ENCODE measurements around the gene CD300LF. TPM values are rescaled to one million over a fixed set of nuclear protein-coding genes. Genes with fewer than 3 reads are reported as not detected.

Gene CD300LF
- polyA plus RNA-seq, 1 donor (not counting 4 experiments of a cell fraction or from before 2014, with no cell fraction given), result not detected

GRCh38 chr17:74748529-74749278 is 36.0 kb upstream of the CD300LF start, which contains the start of gene NHERF1:
TSS of gene NHERF1 (plus strand) at chr17:74748628. CDS start at chr17:74748847, 219 bp downstream.
- Histone ChIP-seq H3K27me3 (ENCODE audit: control insufficient read depth, extremely low read depth, insufficient read depth, low read length) (no peaks in the 10 kb centered on the region), H3K4me2 (ENCODE audit: control insufficient read depth, extremely low read depth, insufficient read depth, low read depth, low read length) (peak within 1 kb of the TSS; percentile 95), H3K9ac (ENCODE audit: control insufficient read depth, extremely low read depth, insufficient read depth, low read length) (peak within 1 kb of the TSS; percentile 73), H3K9me1 (ENCODE audit: control insufficient read depth, extremely low read depth, insufficient read depth, low read length) (peaks cover 5% of the 10 kb centered on the region), H3K27ac (ENCODE audit: control insufficient read depth, insufficient read depth, low read length) (peak within 1 kb of the TSS; percentile 58), H3K79me2 (ENCODE audit: control insufficient read depth, insufficient read depth, low read length) (peaks cover 48% of the 10 kb centered on the region), H3K36me3 (ENCODE audit: control insufficient read depth in 2 of 2, extremely low read depth in 1 of 2, insufficient read depth in 2 of 2, low read length in 2 of 2) (no peaks in the 10 kb centered on the region), H4K20me1 (ENCODE audit: control insufficient read depth, extremely low read depth, insufficient read depth, low read length) (no peaks in the 10 kb centered on the region), H2AFZ (ENCODE audit: control insufficient read depth, low read length) (peak within 1 kb of the TSS; percentile 62), H3K4me3 (ENCODE audit: control insufficient read depth in 2 of 3, extremely low read depth in 1 of 3, insufficient read depth in 2 of 3, low read depth in 1 of 3, low read length in 3 of 3) (peak within 1 kb of the TSS; percentile 81 to 93 (median 88)), H3K4me1 (ENCODE audit: control insufficient read depth, extremely low read depth, insufficient read depth, low read length) (peaks cover 20% of the 10 kb centered on the region), H3K9me3 (ENCODE audit: control insufficient read depth, low read depth, low read length) (no peaks in the 10 kb centered on the region)
- dilution Hi-C loops (cut with MboI; ENCODE audit: extremely low pct_ligation_motif_present, low sequenced_read_pairs), result no loop called here
- TF ChIP-seq, protein P1, sequence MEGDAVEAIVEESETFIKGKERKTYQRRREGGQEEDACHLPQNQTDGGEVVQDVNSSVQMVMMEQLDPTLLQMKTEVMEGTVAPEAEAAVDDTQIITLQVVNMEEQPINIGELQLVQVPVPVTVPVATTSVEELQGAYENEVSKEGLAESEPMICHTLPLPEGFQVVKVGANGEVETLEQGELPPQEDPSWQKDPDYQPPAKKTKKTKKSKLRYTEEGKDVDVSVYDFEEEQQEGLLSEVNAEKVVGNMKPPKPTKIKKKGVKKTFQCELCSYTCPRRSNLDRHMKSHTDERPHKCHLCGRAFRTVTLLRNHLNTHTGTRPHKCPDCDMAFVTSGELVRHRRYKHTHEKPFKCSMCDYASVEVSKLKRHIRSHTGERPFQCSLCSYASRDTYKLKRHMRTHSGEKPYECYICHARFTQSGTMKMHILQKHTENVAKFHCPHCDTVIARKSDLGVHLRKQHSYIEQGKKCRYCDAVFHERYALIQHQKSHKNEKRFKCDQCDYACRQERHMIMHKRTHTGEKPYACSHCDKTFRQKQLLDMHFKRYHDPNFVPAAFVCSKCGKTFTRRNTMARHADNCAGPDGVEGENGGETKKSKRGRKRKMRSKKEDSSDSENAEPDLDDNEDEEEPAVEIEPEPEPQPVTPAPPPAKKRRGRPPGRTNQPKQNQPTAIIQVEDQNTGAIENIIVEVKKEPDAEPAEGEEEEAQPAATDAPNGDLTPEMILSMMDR (optimal IDR thresholded peaks at IDR 0.05 in 1 of 3, IDR thresholded peaks at IDR 0.05 in 1 of 3, conservative IDR thresholded peaks at IDR 0.05 in 1 of 3; ENCODE audit: extremely low read depth in 1 of 3, insufficient read depth in 2 of 3, low read length in 3 of 3), result peak in 2 of 3 experiments; percentile 7 to 48
- TF ChIP-seq EZH2 (IDR thresholded peaks at IDR 0.05; ENCODE audit: low read length), result no peak
- FAIRE-seq (no peak), DNase-seq (ENCODE audit: low read depth, low spot score) (no peak)

GRCh38 chr17:74748279-74748528 is 35.5 kb upstream of the CD300LF start:
- Histone ChIP-seq H3K4me1 (ENCODE audit: control insufficient read depth, extremely low read depth, insufficient read depth, low read length) (peaks cover 20% of the 10 kb centered on the region), H3K36me3 (ENCODE audit: control insufficient read depth in 2 of 2, extremely low read depth in 1 of 2, insufficient read depth in 2 of 2, low read length in 2 of 2) (no peaks in the 10 kb centered on the region), H2AFZ (ENCODE audit: control insufficient read depth, low read length) (peak overlapping the region; percentile 46), H3K4me2 (ENCODE audit: control insufficient read depth, extremely low read depth, insufficient read depth, low read depth, low read length) (peak overlapping the region; percentile 95), H3K27me3 (ENCODE audit: control insufficient read depth, extremely low read depth, insufficient read depth, low read length) (no peaks in the 10 kb centered on the region), H3K9me1 (ENCODE audit: control insufficient read depth, extremely low read depth, insufficient read depth, low read length) (peaks cover 5% of the 10 kb centered on the region), H3K9ac (ENCODE audit: control insufficient read depth, extremely low read depth, insufficient read depth, low read length) (peak overlapping the region; percentile 14), H3K4me3 (ENCODE audit: control insufficient read depth in 2 of 3, extremely low read depth in 1 of 3, insufficient read depth in 2 of 3, low read depth in 1 of 3, low read length in 3 of 3) (peak overlapping the region; percentile 54 to 93 (median 81)), H3K27ac (ENCODE audit: control insufficient read depth, insufficient read depth, low read length) (no peak overlapping the region), H3K9me3 (ENCODE audit: control insufficient read depth, low read depth, low read length) (no peaks in the 10 kb centered on the region), H3K79me2 (ENCODE audit: control insufficient read depth, insufficient read depth, low read length) (peaks cover 44% of the 10 kb centered on the region), H4K20me1 (ENCODE audit: control insufficient read depth, extremely low read depth, insufficient read depth, low read length) (no peaks in the 10 kb centered on the region)
- dilution Hi-C loops (cut with MboI; ENCODE audit: extremely low pct_ligation_motif_present, low sequenced_read_pairs), result no loop called here
- TF ChIP-seq, protein P1 (optimal IDR thresholded peaks at IDR 0.05 in 1 of 3, IDR thresholded peaks at IDR 0.05 in 1 of 3, conservative IDR thresholded peaks at IDR 0.05 in 1 of 3; ENCODE audit: extremely low read depth in 1 of 3, insufficient read depth in 2 of 3, low read length in 3 of 3), result peak in 1 of 3 experiments; percentile 9
- TF ChIP-seq EZH2 (IDR thresholded peaks at IDR 0.05; ENCODE audit: low read length), result no peak
- FAIRE-seq (no peak), DNase-seq (ENCODE audit: low read depth, low spot score) (no peak)

All from keratinocyte (primary cell).